H54 (cell line): ENCODE measurements around the gene NRXN3.

Source experiments
- DNase-seq: peaks from one replicate; pipeline ENCODE4 v3.0.0; 2011; ENCODE audit warnings: low spot score, mixed read lengths; ENCODE audit not compliant: insufficient read length
- FAIRE-seq: peaks from 3 replicates; lab custom pipeline; 2011; peaks lifted over from hg19 to GRCh38; lab: Jason Lieb, UNC
- POLR2A ChIP-seq: IDR thresholded peaks from 2 replicates; pipeline ENCODE4 v1.6.1; 2011; ENCODE audit warnings: low read depth, mild to moderate bottlenecking, low read length

The NRXN3 gene

DNA sequence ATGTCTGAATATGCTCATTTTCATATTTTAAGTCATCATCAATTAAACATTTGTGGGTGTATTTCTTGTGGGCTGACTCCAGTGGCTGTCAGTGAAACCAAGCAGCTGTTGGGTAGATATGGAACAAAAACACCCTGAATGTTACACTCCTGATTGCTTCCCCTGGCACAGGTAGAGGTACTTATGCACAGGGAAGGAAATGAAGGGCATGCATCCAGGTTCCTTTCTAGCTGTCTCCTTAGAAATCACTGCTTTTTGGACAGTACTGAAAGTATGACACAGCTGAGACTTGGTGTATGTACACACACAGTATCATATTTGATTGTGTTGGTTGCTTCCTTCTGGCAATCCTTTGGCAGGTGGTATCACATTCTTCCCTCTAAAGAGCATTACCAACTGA is 1034.4 kb downstream of the NRXN3 start:
- FAIRE-seq (no peak), DNase-seq (no peak)
- no peak for TF ChIP-seq POLR2A

DNA sequence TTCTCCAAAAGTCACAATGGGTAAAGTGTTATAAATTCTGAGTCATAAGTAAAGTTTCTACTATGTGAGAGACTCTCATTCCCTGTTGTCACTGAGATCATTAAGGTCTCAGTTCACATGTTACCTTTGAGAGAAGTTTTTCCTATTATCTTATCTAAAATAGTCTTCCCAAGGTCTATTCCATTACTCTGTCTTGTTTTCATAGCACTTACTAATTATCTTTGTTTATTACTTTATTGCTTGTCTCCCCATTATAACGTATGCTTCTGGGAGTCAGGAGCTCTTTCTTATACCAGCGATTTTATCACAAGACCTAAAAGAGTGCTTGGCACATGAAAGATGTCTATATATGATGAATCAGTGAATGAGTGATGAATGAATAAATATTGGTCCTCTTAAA is 1039.2 kb downstream of the NRXN3 start:
- DNase-seq (no peak), FAIRE-seq (no peak)
- TF ChIP-seq POLR2A, result no peak

DNA sequence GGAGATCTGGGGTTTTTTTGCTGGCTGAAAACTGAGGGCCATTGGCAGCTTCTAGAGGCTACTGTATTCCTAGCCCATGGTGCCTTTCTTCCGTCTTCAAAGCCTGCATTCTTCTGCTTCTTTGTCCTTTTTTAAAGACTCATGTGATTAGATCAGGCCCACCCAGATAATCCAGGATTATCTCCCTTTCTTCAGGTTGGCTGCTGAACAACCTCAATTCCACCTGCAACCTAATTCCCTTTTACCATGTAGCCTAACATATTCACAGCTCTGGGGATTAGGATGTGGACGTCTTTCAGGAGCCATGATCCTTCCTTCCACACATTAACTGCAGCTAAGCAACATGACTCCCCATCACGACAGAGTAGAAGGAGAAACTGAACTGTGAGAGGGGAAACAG is 1055.6 kb downstream of the NRXN3 start:
- FAIRE-seq (no peak), DNase-seq (no peak)
- no peak for TF ChIP-seq POLR2A

GRCh38 chr14:79229383-79229909 is 1059.3 kb downstream of the NRXN3 start:
- TF ChIP-seq POLR2A, result no peak
- DNase-seq (no peak), FAIRE-seq (no peak)

- TF ChIP-seq POLR2A, result no peak
- DNase-seq (no peak), FAIRE-seq (no peak)
These were observed 1072.5 kb downstream of the NRXN3 start for GRCh38 chr14:79242666-79243065.

DNA sequence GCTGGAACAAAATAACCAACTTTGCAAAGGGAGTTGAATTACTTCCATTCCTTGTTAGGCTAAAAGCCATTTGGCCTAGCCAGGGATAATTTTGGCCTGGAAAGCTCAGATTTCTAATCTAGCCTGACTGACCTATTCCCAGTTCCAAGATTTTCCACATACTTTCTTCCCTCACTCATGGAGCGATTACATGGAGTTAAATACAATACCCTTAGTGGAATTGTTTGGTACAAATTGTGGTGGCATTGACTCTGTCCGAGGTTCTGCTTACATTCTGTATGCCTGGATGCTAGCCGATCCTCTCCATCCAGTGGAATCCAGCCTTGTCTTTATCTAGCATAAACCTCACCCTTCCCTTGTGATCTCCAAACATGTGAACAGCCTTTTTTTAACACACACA is 1076.0 kb downstream of the NRXN3 start:
- DNase-seq (no peak), FAIRE-seq (no peak)
- no peak for TF ChIP-seq POLR2A

- no peak for TF ChIP-seq POLR2A
- FAIRE-seq, result no peak
These were observed 1078.0 kb downstream of the NRXN3 start for GRCh38 chr14:79248126-79248525.

DNA sequence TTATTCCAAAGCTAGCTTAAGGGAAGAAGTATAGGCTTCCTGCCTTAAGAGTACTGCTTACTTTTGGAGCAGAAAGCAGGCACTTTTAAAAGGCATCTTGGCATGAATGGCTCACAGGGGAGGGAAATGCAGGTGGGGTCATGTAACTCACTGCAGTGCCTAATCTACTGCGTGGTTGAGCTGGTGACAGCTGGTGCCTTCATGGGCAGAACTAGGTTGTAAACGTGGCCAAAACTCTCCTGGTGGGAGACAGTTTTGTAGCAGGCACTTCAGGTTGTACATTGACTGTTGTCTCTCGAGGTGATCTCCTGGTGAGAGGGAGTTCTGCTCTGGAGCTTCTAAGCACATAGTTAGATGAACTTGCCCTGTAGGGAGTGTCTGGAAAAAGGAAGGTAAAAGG is 1078.6 kb downstream of the NRXN3 start:
- FAIRE-seq (no peak), DNase-seq (no peak)
- TF ChIP-seq POLR2A, result no peak

More at GRCh38 chr14:79248126-79248525, 1078.0 kb downstream of the NRXN3 start:
- DNase-seq, result no peak

DNA sequence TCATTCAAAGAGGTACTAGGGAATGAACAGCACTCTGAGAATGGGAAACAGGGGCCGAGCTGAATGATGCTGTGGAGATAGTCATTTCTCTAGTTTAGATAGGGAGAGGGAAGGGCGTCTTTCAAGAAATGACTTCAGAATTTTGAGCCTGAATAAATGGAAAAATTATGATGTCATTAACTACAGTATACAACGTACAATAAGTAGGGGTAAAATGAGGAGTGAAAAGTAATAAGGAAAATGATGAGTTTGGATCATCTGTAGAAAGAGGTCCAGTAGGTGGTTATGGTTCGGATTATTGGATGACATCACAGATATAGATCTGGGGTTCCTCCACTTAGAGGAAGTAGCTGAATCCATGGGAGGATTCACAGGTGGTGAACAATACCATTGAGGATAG is 1081.1 kb downstream of the NRXN3 start:
- TF ChIP-seq POLR2A, result no peak
- DNase-seq, result no peak
- no peak for FAIRE-seq

- FAIRE-seq (no peak), DNase-seq (no peak)
- TF ChIP-seq POLR2A, result no peak
These were observed 1083.4 kb downstream of the NRXN3 start for GRCh38 chr14:79253576-79253975.

GRCh38 chr14:79254069-79254775 is 1084.0 kb downstream of the NRXN3 start:
- FAIRE-seq, result no peak
- TF ChIP-seq POLR2A, result no peak

DNA sequence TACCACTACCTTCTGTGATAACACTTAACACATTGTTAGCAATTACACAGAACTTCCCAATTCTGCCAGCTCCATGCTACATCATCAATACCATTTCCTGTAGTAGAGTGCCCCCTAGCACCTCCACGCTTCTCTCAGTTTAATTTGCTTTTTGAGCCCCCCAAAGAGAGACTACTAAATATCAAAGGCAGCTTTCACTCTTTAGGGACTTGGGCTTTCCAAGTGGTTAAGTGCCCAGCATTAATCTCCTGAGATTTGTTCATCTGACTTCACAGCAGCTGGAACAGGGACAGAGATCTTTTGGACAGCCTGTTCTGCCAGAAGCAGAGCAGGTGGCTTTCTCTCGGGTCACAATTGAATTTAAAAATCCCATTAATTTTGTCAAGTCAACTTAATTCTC is 1086.2 kb downstream of the NRXN3 start:
- no peak for TF ChIP-seq POLR2A
- FAIRE-seq (no peak), DNase-seq (no peak)

More at GRCh38 chr14:79254069-79254775, 1084.0 kb downstream of the NRXN3 start:
- DNase-seq, result no peak

DNA sequence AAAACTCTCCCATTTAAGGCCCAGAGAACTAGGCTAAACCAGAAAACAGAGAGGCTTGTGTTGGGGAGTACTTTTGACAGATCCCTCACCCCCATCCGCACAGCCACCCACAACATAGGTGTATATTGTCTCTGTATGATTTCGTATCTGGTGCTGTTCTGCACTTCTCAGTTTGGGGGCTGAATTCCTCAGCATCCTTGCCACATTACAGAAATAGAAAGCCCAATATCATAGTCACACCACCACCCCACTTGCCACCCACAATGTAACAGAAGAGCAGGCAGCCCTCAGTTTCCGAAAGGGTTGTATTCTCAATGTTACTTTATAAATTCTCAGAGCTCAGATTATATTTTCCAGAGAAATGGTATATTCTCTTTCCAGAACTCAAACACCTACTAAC is 1090.2 kb downstream of the NRXN3 start:
- DNase-seq, result no peak
- TF ChIP-seq POLR2A, result no peak
- no peak for FAIRE-seq

DNA sequence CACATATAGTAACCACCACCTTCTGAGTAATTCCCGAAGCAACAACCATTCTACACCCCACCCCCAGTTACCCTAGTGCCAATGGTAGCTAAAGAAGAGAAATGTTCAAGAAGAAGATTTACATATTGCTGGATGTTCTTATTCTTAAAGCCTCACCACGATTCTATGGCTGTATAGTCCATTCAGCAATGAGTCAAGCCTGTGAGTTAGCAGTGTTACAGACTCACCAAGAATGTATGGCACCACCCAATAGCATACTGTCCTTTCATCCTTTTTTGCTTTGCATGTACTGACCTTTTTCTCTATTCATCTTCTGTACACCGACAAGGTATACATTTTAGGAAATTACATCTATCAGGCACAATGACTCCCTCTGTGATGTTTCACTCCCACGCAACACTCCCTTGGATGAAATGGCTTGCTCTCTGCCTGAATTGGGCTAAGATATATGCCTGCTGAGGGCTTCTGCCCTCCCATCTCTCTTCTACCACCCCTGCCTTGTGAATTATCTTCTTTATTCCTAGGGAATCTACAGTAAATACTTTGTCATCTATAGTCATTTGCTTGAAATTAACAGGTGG is 1095.3 kb downstream of the NRXN3 start:
- no peak for DNase-seq
- FAIRE-seq, result no peak
- TF ChIP-seq POLR2A, result no peak

GRCh38 chr14:79270361-79270760 is 1100.2 kb downstream of the NRXN3 start:
- no peak for DNase-seq
- no peak for FAIRE-seq
- no peak for TF ChIP-seq POLR2A

DNA sequence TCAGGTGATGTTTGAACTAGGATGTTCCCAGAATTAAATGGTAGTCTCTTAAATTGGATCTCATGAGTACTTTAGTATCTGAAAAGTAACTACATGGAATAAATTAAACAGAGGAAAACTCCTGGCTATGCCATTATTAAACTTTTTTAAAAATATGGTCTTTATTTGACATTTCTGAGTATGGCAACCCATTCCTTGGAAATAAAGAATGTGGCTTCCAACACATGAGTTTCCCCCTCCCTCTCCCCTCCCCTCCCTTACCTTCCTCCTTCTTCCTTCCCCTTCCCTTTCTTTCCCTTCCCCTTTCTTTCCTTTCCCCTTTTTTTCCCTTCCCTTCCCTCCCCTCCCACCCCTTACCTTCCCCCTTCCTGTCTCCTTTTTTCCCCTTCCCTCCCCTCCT is 1100.9 kb downstream of the NRXN3 start:
- no peak for DNase-seq
- no peak for TF ChIP-seq POLR2A
- FAIRE-seq, result no peak
